Right lobe of liver (tissue), 6 donors: Measurements from ENCODE around the gene B3GAT1. TPM values are rescaled to one million over a fixed set of nuclear protein-coding genes. Genes with fewer than 3 reads are reported as not detected.

Experiments used
- ATAC-seq, 4 donors: fragments of 200-7000 bp; cut with Tn5 transposase; one replicate each; pipeline ENCODE4 v1.9.1; 2020; ENCODE audit warnings: mild to moderate bottlenecking in 4 of 4, moderate library complexity in 4 of 4
- DNase-seq, 3 donors: peaks; one replicate each; pipeline ENCODE4 v3.0.0-alpha.2; 2020
- H3K27ac ChIP-seq, 3 donors: fragments of 200-600 bp; one replicate each; pipeline ENCODE4 v1.8.0; 2022
- H3K27me3 ChIP-seq, 2 donors: fragments of 200-600 bp; one replicate each; pipeline ENCODE4 v1.8.0; 2022
- H3K36me3 ChIP-seq, 4 donors: fragments of 200-600 bp; sonication (generic) in 1 of 4; one replicate each; pipeline versions ENCODE4 v1.5.1 to v1.8.0; 2017 to 2022; ENCODE audit warnings: control low read depth in 1 of 4
- H3K4me1 ChIP-seq, 4 donors: fragments of 200-600 bp; sonication (generic) in 1 of 4; one replicate each; pipeline versions ENCODE4 v1.5.1 to v1.8.0; 2017 to 2022; ENCODE audit warnings: control low read depth in 1 of 4
- H3K4me3 ChIP-seq, 3 donors: fragments of 200-600 bp; one replicate each; pipeline ENCODE4 v1.8.0; 2022
- H3K9me3 ChIP-seq, 4 donors: fragments of 200-600 bp; sonication (generic) in 1 of 4; one replicate each; pipeline versions ENCODE4 v1.5.1 to v1.8.0; 2017 to 2022; ENCODE audit warnings: control low read depth in 1 of 4
- CTCF ChIP-seq, 4 donors: fragments of 200-600 bp in 3 of 4; fragments of 450-650 bp in 1 of 4; IDR thresholded peaks; one replicate each; pipeline versions ENCODE4 v1.5.1 to v1.8.0; 2016 to 2022; ENCODE audit warnings: antibody characterized with exemption in 4 of 4, mild to moderate bottlenecking in 2 of 4
- POLR2A ChIP-seq: fragments of 450-650 bp; IDR thresholded peaks from one replicate; pipeline ENCODE4 v1.6.1; 2017; ENCODE audit warnings: antibody characterized with exemption, mild to moderate bottlenecking
- WGBS: methylation state at CpG from one replicate; pipeline ENCODE4 v1.1.6; 2018; ENCODE audit warnings: low coverage, low lambda C conversion rate; ENCODE audit not compliant: insufficient coverage; ENCODE audit errors: missing lambda C conversion rate; 5-methylcytosine and 5-hydroxymethylcytosine counted together
- intact Hi-C, 2 donors: fragments of 100-400 bp; cut with DNase I; formaldehyde crosslinking; loops; one replicate each; pipeline versions ENCODE4 v1.11.2 to v1.14.1; 2022
- total RNA-seq, 6 experiments: library from RNA; depleted of rRNA in 2 of 6; stranded (reverse); fragments of >200 nt in 2 of 6; fragmentation: NEBNext Ultra II Directional in 3 of 6; extraction: Animal tissue kit (Norgen Biotek cat#: 25700) in 3 of 6; gene quantifications; one replicate each; pipeline versions ENCODE4 v1.1.0 to v1.2.4, GENCODE V29; 2016 to 2023
- donor health status: DM: no; HTN: yes; CAD: no.
- donor health status: DM: no; HTN: no; CAD: no.
- donor health status: DM: no; HTN: no; CAD: no.
- donor health status: DM: no; HTN: yes; CAD: no.
- donor health status: DM: no; HTN: yes; CAD: no.

Gene B3GAT1
- total RNA-seq, 6 experiments from 2014 or later = 0.76 to 8.8 (median 5.1) TPM

- ATAC-seq = no peak
- Histone ChIP-seq H3K9me3 (no peaks in the 10 kb centered on the region), H3K36me3 (no peaks in the 10 kb centered on the region), H3K4me1 (no peaks in the 10 kb centered on the region), H3K27me3 (no peaks in the 10 kb centered on the region), H3K4me3 (no peak overlapping the region), H3K27ac (no peak overlapping the region)
- no peak for DNase-seq
- 74% methylated on average over 13 of the region's 20 CpGs for WGBS
- intact Hi-C loops = no loop called here
- TF ChIP-seq POLR2A (no peak), CTCF (IDR thresholded peaks at IDR 0.05) (no peak)
Observed at GRCh38 chr11:134385774-134386565, 26.1 kb downstream of the B3GAT1 start.

- no peaks in the 10 kb centered on the region for H3K4me1 ChIP-seq
- no peak for DNase-seq
- 93% methylated on average over 5 of the region's 15 CpGs for WGBS
- no peak for TF ChIP-seq CTCF (IDR thresholded peaks at IDR 0.05)
- no peak for TF ChIP-seq POLR2A
- intact Hi-C loops = no loop called here
- no peaks in the 10 kb centered on the region for H3K36me3 ChIP-seq
- no peak for ATAC-seq
- H3K9me3 ChIP-seq = no peaks in the 10 kb centered on the region
- no peak overlapping the region for H3K4me3 ChIP-seq
- H3K27me3 ChIP-seq = no peaks in the 10 kb centered on the region
- H3K27ac ChIP-seq = no peak overlapping the region
Observed at GRCh38 chr11:134385171-134385570, 26.9 kb downstream of the B3GAT1 start.

- 88% methylated on average over 4 of the region's 14 CpGs for WGBS
- no peaks in the 10 kb centered on the region for H3K36me3 ChIP-seq
- TF ChIP-seq CTCF (IDR thresholded peaks at IDR 0.05) = no peak
- TF ChIP-seq POLR2A = no peak
- ATAC-seq = no peak
- intact Hi-C loops = no loop called here
- no peak overlapping the region for H3K27ac ChIP-seq
- no peaks in the 10 kb centered on the region for H3K4me1 ChIP-seq
- no peak for DNase-seq
- no peaks in the 10 kb centered on the region for H3K27me3 ChIP-seq
- no peaks in the 10 kb centered on the region for H3K9me3 ChIP-seq
- no peak overlapping the region for H3K4me3 ChIP-seq
Observed at GRCh38 chr11:134384406-134384805, 27.6 kb downstream of the B3GAT1 start.

GRCh38 chr11:134383576-134384221 is 28.3 kb downstream of the B3GAT1 start:
- H3K4me3 ChIP-seq = no peak overlapping the region
- no peaks in the 10 kb centered on the region for H3K36me3 ChIP-seq
- TF ChIP-seq POLR2A (no peak), CTCF (IDR thresholded peaks at IDR 0.05) (no peak)
- intact Hi-C loops = no loop called here
- ATAC-seq (no peak), DNase-seq (no peak)
- no peaks in the 10 kb centered on the region for H3K4me1 ChIP-seq
- 94% methylated on average over 17 of the region's 78 CpGs for WGBS
- H3K27me3 ChIP-seq = no peaks in the 10 kb centered on the region
- H3K9me3 ChIP-seq = no peaks in the 10 kb centered on the region
- no peak overlapping the region for H3K27ac ChIP-seq
